Activated CD4-positive, alpha-beta T cell treated with anti-CD3 and anti-CD28 coated beads, Interleukin-2, amount 50 U/mL, for 16 hours (primary cell): Measurements from ENCODE around the gene ZNF74.
"Not testable (repeated sequence)": the region's sequence is repeated elsewhere in the genome, so short reads cannot be mapped to it uniquely, and the experiment has no call there.

ENCODE experiments used
- DNase-seq: peaks from one replicate; pipeline ENCODE4 v3.0.0-alpha.2; 2020

The ZNF74 gene

DNA sequence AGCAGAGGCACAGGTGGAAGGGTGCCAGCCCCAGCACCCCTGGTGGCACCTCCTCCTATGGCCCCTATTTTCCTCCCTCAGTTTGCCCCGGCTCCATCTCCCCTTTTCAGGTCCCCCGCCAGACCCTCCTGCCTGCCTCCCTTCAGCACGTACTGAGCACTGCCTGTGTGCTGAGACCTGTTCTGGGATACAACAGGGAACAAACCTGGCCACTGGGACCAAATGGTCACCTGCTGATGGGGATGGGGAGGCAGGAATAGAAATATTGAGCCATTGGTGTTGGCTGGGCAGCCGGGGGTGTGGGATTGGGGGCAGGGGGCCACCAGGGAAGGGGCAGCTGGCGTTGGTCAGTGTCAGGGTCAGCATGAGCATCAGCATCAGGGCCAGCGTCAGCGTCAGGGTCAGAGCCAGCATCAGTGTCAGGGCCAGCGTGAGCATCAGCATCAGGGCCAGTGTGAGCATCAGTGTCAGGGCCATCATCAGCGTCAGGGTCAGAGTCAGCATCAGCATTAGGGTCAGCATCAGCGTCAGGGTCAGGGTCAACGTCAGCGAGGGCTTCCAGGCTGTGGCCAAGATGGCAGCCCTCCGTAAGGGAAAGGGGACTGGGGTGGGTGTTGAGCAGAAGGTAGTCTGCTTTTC, 7.5 kb downstream of the ZNF74 start:
- no peak for DNase-seq

DNA sequence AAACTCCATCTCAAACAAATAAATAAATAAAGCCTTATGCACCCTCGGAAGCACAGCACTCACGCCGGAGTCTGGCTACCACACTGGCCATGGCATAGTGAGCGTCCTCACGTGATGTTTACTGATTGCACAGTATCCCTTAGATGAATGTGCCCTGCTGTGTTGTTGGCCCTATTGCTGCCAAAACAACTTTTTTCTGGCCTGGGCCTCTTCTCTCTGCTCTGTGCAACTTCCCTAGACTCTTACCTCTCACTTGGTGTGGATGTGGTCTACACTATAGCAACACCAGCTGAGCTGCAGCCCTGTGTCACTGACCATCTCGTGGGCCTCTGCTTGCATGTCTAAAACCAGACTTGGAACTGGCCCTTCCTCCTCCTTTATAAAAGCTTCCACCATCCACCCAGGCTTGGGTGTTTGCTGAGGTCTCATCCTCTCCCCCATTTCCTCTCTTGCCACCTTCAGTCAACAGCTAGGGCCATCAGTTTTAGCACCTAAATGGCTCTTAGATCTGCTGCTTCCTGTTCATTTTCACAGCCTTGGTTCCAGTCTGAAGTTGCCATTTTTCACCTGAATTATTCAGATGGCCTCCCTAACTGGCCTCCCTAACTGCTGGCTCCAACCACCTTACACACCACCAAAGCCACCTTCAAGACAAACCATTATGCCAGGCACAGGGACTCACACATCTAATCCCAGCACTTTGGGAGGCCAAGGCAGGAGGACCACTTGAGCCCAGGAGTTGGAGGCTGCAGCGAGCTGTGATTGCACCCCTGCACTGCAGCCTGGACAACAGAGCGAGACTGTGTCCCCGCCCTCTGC, 9.2 kb downstream of the ZNF74 start:
- DNase-seq = no peak

DNA sequence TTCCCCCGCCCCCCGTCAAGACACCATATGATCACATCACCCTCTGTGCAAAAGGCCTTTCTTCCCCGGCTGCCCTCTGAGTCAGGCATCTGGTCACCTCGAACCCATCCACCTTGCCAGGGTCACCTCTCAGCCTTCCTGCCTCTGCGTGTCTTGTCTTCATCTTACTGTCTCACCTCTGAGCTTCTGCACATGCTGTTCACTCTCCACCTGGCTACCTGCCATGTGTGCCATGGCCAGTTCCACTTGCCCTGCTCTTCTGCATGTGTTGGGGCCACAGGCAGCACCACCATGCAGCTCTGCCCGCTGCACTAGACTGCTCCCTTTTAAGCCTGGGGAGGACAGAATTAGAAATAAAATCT, 9.8 kb downstream of the ZNF74 start:
- no peak for DNase-seq

DNA sequence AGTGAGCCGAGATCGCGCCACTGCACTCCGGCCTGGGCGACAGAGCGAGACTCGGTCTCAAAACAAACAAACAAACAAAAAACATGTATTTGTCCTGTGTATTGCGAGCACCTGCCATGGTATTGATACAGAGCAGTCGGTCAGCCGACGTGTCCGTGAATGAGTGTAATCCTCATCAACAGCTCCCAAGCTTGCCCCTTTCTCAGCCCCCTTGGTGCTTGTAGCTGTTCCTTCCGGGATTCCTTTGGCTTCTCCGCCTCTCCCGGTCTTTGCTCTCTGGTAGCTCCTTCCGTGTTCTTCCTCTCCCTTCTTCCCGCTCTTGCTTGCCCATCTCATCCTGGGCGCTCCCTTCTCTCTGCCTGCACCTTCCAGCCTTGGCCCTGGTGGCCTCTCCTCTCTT, 10.9 kb downstream of the ZNF74 start:
- no peak for DNase-seq

DNA sequence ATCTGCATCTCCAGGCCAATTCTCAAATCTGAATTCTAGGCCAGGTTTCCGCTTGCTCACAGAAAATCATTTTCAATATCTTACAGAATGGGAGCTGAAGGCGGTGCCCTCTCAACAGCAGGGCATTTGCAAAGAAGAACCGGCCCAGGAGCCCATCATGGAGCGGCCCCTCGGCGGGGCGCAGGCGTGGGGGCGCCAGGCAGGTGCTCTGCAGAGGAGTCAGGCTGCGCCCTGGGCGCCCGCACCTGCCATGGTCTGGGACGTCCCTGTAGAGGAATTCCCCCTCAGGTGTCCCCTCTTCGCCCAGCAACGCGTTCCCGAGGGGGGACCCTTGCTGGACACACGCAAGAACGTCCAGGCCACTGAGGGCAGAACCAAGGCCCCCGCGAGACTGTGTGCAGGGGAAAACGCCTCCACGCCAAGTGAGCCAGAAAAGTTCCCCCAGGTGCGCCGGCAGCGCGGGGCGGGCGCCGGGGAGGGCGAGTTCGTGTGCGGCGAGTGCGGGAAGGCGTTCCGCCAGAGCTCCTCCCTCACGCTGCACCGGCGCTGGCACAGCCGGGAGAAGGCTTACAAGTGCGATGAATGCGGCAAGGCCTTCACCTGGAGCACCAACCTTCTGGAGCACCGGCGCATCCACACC, 11.5 kb downstream of the ZNF74 start:
- no peak for DNase-seq

DNA sequence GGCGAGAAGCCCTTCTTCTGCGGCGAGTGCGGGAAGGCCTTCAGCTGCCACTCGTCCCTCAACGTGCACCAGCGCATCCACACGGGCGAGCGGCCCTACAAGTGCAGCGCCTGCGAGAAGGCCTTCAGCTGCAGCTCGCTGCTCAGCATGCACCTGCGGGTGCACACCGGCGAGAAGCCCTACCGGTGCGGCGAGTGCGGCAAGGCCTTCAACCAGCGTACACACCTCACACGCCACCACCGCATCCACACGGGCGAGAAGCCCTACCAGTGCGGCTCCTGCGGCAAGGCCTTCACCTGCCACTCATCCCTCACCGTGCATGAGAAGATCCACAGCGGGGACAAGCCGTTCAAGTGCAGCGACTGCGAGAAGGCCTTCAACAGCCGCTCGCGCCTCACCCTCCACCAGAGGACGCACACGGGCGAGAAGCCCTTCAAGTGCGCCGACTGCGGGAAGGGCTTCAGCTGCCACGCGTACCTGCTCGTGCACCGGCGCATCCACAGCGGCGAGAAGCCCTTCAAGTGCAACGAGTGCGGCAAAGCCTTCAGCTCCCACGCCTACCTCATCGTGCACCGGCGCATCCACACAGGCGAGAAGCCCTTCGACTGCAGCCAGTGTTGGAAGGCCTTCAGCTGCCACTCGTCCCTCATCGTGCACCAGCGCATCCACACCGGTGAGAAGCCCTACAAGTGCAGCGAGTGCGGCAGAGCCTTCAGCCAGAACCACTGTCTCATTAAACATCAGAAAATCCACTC, 12.2 kb downstream of the ZNF74 start:
- DNase-seq = no peak

DNA sequence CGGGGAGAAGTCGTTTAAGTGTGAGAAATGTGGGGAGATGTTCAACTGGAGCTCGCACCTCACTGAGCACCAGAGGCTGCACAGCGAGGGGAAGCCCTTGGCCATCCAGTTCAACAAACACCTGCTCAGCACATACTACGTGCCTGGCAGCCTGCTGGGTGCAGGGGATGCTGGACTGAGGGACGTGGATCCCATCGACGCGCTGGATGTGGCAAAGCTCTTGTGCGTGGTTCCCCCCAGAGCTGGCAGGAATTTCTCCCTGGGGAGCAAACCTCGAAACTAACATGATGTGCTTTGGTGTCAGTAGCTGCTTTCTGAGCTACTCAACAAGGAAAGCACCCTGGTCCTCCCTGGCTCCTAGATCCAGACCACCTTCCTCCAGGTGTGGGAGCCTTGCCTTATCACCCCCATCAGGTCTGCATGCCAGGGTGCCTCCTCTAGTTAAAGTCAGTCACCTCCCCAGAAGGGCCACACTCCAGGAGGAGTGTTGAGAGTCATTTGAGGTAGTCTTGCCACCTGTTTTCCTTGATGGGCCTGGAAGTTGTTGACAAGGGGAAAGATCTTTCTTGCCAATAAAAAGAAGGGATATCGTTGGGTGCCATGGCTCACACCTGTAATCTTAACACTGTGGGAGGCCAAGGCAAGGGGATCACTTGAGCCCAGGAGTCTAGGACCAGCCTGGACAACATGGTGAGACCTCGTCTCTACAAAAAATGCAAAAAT, 12.9 kb downstream of the ZNF74 start:
- DNase-seq = no peak

DNA sequence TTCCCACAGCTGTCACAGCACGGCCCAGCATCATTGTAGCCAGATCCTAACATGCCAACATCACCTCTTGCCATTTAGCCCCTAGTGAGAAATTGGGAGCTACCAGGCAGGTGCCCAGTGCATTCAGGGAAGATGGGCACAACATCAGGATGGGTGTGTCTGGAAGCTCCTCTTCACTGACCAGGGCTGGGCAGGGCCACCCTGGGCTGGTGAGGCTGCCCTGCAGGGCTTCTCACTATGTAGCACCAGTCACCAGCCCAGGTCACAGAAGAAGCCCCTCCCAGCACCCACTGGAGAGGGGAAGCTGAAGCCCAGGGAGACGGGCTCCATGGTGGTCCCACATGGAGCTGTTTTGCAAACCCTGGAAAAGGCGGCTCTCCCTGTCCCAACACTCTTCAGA, 13.9 kb downstream of the ZNF74 start:
- DNase-seq = no peak

DNA sequence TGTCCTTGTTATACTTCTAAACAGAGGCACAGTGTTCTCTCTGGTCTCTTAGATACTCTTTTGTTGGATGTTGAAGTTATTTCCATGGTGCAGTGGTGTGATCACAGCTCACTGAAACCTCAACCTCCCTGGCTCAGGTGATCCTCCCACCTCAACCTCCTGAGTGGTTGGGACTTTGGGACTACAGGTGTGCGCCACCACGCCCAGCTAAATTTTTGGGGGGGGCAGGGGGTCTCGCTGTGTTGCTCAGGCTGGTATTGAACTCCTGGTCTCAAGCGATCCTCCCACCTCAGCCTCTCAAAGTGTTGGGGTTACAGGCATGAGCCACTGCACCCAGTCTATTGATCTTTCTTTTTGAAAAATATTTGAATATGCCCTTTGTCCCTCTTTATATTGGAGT, 14.9 kb downstream of the ZNF74 start:
- no peak for DNase-seq

DNA sequence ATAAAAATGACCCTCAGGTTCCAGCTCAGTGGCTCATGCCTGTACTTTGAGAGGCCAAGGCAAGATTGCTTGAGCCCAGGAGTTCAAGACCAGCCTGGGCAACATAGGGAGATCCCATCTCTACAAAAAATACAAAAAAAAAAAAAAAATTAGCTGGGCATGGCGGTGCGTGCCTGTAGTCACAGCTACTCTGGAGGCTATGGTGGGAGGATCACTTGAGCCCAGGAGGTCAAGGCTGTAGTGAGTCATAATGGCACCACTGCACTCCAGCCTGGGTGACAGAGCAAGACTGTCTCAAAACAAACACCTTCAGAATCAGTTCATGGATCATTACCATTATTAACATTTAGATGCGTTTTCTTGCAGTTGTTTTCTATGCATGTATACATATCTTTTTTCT, 15.4 kb downstream of the ZNF74 start:
- not testable (repeated sequence) for DNase-seq

DNA sequence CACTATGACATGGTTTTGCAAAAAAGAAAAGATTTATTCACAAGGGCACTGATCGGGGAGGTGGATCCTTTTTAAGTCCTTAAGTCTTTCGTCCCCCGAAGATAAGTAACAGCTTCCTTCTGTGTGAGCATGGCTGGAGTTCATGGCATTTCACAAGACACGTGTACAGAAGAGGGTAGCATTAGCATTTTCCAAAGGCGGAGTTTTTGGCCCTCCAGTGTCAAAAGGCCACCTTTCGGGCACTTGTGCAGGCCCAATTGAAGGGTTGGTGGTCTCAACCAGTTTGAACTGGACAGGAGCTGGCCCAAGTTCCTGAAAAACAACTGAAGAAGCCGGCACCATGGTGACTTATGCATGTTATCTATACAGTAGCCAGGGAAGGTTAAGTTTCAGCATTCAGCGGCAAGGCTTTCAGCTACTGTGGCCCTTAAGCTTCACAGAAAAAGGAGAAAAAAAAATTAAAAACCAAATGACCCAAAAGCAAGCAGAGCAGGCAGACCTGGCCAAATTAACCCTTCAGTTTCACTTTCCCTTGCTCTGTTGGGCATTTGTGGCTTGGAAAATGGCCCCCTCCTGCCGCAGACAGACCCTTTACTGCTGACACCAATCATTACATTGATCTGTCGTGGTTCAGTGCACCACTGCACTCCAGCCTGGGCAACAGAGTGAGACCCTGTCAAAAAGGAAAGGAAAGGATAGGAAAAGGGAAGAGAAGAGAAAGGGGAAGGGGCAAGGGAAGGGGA, 18.7 kb downstream of the ZNF74 start:
- no peak for DNase-seq

DNA sequence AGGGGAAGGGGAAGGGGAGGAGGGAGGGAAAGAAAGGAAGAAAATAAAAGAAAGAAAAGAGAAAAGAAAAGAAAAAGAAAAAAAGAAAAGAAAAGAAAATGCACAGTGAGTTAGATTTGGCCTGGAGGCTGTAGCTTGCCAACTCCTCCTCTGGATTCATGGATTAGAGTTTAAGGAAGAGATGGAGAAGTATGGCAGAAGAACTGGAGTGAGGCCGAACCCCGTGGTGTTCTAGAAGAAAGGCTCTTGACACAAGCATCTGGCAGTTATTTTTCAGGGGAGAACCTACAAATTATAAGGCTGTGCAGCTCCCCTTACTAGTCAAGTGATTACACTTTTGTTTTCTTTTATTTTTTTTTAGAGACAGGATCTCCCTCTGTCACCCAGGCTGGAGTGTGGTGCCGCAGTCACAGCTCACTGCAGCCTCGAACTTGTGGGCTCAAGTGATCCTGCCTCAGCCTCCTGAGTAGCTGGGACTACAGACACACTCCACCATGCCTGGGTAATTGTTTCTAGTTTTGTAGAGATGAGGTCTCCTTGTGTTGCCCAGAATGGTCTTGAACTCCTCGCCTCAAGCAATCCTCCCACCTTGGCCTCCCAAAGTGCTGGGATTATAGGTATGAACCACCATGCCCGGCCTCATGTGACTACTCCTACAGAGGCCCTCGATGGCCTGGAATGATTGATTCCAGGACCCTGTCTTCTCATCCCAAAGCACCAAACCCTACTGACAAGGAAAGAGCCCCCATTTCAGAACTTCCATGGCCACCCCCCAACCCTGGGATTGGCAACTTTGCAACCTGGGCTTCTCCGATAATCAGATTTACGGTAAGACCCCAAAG, 19.5 kb downstream of the ZNF74 start:
- DNase-seq = no peak

DNA sequence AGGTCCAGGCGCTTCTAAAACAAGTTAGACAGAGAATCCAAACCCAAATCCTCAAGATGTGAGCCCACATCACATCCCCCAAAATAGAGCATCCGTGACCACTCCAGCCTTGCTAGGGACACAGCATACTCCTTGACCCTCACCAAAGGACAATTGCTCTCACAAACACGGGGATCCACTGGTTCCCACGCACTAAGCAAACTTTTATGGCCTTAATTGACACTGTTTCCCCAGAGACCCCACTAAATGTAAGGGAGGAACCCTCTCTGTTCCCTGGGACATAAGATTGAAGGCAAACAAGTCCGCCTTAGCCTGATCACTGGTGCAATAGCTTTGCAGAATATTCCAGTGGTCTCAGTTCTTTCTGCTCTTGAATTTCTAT, 20.1 kb downstream of the ZNF74 start:
- no peak for DNase-seq

DNA sequence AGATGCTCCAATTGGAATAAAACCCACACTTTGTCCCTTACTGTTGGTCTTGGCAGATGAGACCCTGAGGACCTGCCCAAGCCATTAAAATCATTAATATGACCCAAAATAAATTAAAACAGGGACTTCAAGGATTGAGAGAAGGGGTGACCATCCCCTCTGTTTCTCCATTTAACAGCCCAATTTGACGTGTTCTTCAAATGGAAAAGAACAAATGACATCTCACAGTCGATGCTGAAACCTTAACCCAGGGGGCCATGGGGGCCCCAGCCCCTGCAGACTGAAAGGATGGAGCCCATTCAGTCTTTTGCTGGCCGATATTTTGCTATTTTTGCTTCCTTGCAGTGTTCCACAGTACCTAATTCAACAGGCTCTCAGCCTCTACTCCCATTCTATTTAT, 20.5 kb downstream of the ZNF74 start:
- DNase-seq = no peak

DNA sequence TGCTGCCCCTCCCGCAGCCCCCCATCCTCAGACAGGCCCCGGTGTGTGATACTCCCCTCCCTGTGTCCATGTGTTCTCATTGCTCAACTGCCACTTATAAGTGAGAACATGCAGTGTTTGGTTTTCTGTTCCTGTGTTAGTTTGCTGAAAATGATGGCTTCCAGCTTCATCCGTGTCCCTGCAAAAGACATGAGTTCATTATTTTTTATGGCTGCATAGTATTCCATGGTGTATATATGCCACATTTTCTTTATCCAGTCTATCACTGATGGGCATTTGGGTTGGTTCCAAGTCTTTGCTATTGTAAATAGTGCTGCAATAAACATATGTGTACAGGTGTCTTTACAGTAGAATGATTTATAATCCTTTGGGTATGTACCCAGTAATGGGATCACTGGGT, 21.3 kb downstream of the ZNF74 start:
- not testable (repeated sequence) for DNase-seq

DNA sequence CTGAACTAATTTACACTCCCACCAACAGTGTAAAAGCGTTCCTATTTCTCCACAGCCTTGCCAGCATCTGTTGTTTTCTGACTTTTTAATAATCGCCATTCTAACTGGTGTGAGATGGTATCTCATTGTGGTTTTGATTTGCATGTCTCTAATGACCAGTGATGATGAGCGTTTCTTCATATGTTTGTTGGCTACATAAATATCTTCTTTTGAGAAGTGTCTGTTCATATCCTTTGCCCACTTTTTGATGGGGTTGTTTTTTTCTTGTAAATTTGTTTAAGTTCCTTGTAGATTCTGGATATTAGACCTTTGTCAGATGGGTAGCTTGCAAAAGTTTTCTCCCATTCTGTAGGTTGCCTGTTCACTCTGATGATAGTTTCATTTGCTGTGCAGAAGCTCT, 21.7 kb downstream of the ZNF74 start:
- DNase-seq = not testable (repeated sequence)

DNA sequence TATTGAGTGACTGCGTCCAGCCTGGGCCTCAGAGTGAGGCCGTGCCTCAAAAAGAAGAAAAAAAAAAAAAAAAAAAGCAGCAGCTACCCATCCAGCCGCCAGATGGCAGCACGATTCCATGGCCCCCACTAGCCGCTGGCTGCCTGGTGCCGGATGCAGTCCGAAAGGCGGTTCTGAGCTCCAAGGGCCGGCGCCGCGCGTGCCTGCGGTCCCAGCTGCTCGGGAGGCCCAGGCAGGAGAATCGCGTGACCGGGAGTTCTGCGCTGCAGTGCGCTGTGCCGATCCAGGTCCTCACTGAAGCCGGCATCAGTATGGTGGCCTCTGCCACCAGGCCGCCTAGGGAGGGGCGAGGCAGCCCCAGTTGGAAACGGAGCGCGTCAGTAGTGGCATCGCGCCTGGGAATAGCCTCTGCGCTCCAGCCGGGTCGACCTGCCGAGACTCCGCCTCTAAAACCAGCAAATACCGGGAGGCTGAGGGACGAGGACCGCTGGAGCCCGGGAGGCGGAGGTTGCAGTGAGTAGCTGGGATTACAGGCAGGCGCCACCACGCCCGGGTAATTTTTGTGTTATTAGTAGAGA, 24.3 kb downstream of the ZNF74 start:
- peak; percentile 66 for DNase-seq

DNA sequence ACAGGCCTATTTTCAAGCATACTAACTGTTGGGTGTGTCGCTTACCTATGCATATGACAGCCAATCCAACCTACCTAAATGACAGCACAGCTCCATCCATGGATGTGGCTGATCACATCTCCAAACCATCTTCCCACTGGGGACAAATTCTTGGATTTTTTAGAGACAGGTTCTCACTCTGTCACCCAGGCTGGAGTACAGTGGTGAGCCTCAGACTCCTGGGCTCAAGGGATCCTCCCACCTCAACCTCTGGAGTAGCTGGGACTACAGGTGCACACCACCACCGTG, 25.7 kb downstream of the ZNF74 start:
- no peak for DNase-seq

DNA sequence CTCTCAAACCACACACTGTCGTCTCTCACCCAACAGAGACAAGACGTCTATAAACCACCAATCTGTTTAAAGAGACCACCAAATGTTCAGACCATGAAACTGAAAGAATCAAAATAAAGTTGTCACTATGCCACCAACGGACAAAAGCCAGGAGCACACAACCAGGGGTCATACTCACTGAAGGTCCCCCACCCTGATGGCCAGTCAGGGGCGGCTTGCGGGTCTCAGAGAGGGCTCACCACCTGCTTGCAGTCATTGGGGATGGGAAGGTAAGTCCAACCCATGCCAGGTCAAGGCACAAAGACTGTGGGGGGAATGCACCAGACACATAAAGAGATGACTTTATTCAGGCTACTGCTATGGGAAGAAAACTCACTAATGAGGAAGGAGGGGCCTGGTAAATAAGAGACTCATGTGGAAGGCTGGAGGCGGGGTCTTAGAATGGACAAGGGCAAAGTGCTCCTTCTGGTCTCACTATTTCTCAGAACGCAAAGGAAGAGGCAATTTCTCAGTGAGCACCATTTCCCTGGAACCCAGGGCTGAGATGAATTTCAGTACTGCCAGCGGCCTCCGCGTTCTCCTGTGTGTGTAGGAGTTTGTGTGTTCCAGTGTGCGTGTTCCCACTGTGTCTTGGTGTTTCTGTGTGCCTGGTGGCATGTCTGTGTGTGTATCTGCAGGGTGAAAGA, 26.3 kb downstream of the ZNF74 start:
- DNase-seq = no peak

DNA sequence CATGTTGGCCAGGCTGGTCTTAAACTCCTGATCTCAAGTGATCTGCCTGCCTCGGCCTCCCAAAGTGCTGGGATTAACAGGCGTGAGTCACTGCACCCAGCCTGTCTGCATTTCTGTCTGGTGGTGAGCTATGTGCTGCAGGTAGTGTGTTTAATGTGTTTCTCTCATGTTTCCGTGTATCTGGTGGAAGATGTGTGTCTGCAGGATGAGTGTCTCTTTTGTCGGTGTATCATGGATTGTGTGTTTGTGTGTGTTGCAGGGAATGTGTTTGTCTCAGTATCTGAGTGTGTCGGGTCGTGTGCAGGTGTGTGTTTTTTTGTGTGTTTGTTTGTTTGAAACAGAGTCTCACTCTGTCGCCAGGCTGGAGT, 27.5 kb downstream of the ZNF74 start:
- DNase-seq = no peak
